ENCODE results near the gene TLK2. TPM values are rescaled to one million over a fixed set of nuclear protein-coding genes. Genes with fewer than 3 reads are reported as not detected.

Gene TLK2
- total RNA-seq, 1 experiment from 2014 or later, result 29.4 TPM

DNA sequence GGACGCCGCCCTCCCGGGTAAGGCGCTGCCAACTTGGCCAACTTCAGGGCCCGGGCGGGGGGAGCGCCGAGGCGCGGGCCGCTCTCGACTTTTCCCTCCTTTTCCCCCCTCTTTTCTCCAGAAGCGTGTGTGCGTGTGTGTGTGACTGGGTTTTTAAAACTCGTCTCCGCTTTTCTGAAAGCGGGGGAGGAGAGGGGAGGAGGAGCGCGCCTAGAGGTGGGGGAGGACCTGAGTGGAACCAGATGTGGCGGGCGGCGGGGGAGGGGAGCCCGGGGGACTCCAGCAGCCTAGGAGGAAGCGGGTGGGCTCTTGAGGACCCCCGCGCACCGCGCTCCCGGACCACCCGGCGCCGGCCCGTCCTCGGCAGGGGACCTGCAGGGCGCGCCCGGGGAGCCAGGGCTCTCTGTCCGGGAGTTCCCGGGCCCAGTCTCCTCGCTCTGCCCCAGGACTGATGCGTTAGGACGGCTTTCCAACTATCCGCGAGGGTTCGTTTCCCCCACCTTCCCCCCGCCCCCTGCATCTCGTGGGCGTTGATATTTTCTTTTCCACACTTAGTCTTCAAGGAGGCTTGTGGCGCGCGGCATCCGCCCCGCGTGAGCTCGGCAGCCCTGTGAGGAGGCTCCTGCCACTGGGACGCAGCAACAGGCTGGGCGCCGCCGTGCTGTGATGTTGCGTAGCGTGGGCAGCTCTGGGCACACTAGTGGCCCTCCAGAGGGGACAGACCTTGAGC is 149.4 kb downstream of the TLK2 start:
- DNase-seq (ENCODE audit: low read depth), result peak; percentile 27

DNA sequence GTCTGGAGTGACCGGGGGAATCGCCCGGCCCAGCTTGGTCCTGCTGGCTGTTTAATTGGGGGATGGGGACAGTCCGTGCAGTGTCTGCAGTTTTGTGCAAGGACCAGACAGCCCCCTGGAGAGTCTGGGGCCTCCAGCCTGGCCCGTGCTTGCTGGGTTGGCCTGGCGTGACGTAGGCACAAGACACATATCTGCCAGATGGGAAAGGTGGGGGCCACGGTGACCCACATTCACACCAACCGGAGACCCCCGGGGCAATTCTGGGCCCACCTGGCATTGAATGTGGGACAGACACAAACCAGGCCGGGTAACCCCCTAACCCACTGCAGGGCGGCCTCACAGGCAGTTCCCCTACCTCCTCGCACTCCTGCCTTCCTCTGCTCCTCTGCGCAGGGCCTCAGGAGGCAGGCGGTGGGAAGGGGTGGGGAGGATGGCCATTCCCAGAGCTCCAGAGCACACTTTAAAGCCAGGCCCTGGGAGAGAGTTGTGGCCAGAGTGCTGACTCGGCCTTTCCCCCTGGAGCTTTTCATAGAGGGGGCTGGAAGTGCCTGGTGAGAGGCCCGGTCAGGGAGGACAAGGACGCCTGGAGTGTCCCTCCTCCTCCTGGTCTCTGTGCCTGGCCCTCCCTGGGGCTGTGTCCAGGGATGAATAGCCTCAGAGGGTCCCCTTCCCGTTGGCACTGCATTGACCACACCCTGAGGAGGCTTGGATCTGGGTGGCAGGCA is 150.4 kb downstream of the TLK2 start:
- DNase-seq (ENCODE audit: low read depth), result peak; percentile 17

DNA sequence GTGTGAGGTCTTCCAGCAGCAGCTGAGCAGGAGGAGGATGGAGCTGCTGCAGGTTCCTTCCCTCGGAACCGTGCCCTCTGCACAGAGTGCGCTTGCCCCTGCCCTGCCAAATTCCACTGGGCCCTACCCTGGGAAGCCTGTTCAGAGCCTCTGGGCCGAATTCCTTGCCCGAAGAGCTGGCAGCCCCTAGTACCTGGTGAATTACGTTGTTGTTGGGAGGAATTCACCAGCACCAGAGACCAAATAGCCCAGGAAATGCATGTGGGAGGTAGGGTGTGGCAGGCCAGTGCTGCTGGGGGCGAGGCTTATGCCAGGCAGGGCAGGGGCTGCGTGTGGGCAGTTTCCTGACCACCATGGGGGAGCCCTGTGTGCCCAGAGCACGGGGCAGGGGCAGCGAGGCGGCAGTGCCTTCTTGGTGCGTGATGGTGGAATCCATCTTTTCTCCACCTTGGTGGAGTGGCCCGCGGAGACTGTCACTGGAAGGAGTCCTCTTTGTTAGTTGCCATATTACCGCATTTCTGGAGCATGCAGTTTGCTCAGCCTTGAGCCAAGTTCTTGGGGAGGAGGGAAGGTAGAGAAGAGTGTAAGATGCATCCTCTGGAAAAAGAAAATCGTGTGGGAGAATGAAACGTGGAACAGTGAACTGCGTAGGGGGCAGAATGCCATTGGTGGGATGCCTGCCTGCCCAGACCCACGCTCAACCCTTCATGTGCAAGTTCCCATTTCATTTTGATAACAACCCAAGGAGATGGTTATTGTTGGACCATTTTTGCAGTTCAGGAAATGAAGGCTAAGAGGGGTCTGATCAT is 151.1 kb downstream of the TLK2 start:
- no peak for DNase-seq (ENCODE audit: low read depth)

- DNase-seq (ENCODE audit: low read depth), result peak; percentile 13
Observed at GRCh38 chr17:62630365-62631085, 151.9 kb downstream of the TLK2 start.

- no peak for DNase-seq (ENCODE audit: low read depth)
Observed at GRCh38 chr17:62631086-62631935, 152.7 kb downstream of the TLK2 start.

DNA sequence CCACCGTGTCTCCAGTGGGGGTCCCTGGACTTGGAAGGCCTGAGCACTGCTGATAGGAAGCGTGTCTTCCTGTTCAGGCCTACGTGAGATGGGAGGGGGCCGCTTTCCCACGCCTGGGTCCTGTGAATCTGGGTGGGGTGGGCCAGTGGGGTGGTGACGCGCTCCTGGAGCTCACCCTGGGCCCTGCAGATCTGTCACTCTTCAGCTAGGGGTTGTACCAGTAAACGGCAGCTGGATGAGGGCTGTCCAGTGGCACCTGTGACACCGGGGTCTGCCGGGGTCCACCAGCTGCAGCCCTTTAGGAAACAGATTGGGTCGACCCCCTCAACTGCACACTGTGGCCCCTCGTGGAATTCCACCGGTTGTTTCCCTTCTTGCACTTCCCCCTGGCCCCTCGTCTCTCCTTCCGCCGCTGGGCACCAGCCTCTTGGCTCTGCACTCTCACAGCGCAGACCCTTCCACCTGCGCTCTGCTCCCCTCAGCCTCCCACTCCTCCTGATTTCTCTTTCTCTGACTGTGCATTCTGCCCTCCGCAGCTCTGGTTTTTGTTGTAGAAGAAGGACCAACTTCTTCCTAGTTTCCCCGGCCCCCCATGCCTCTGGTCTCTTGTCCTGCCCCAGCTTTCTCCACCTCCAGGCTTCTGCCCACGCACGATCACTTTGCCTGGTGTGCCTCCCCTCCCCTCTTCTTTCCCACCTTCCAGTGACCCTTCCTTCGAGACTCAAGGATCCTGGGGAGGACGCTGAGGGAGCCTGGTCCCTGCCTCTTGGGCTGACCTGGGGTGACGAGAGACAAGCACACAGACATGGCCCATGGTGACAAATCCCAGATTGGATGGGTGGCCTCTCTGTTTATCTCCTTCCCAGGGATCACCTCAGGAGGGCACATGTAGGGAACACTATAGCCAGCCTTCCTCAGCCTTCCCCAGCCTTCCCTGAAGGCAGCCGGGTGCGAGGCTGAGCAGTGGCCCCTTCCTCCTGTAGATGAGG is 153.6 kb downstream of the TLK2 start:
- no peak for DNase-seq (ENCODE audit: low read depth)

DNA sequence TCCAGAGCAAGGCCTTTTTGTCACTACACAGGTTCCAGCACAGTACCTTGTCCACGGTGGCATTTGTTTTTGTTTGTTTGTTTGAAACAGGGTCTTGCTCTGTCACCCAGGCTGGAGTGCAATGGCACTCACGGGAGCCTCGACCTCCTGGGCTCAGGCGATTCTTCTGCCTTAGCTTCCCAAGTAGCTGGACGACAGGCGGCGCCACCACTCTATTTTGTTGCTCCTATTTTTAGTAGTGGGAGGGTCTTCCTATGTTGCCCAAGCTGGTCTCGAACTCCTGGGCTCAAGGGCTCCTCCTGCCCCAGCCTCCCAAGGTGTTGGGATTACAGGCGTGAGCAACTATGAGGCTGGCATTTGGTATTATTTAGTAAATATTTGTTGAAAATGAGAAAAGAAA is 159.2 kb downstream of the TLK2 start:
- no peak for DNase-seq (ENCODE audit: low read depth)

DNA sequence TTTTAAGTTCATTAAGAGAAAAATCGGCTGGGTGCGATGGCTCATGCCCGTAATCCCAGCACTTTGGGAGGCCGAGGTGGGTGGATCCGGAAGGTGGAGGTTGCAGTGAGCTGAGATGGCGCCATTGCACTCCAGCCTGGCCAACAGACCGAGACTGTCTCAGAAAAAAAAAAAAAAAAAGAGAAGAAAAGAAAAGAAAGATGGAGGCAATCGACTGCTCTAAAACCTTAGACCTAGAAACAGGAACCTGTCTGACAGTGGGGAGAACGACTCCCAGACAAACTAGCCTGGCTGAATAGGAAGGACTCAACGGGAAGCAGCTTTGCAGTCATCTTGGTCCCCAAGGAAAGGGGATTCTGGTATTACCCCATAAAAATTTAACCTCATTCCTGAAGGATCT is 162.5 kb downstream of the TLK2 start:
- DNase-seq (ENCODE audit: low read depth), result no peak

- DNase-seq (ENCODE audit: low read depth), result no peak
Observed at GRCh38 chr17:62641951-62642350, 163.3 kb downstream of the TLK2 start.

GRCh38 chr17:62643496-62643895 is 164.9 kb downstream of the TLK2 start:
- no peak for DNase-seq (ENCODE audit: low read depth)

DNA sequence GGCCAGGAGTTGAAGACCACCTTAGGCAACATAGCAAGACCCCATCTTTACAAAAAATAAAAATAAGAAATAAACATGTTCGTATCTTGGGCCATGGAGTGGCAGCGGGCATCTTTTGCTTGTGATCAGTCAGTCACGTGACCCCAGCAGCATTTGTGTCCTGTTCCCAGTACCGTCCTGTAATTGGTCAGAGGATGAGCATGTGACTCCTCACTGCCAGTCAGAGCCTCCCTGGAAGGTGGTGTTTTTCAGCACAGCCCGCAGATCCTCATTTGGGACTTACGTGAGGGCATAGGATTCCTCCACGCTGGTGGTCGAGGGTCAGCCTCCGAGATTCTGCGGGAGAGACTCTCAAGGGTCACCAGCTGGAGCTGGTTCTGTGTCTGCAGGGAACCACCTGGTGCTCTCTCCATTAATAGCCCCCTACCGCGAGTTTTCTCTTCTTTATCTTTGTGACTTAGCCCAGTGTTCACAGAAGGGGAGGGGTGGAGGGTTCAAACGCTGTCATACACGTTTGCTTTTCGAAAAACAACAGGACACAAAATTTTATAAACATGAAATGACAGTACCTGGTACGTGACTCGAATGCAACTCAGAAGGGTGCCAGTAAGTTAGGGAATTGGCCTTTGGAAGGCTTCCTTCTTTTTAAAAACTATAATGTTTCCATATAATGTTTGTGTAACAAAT is 166.0 kb downstream of the TLK2 start:
- DNase-seq (ENCODE audit: low read depth), result no peak

DNA sequence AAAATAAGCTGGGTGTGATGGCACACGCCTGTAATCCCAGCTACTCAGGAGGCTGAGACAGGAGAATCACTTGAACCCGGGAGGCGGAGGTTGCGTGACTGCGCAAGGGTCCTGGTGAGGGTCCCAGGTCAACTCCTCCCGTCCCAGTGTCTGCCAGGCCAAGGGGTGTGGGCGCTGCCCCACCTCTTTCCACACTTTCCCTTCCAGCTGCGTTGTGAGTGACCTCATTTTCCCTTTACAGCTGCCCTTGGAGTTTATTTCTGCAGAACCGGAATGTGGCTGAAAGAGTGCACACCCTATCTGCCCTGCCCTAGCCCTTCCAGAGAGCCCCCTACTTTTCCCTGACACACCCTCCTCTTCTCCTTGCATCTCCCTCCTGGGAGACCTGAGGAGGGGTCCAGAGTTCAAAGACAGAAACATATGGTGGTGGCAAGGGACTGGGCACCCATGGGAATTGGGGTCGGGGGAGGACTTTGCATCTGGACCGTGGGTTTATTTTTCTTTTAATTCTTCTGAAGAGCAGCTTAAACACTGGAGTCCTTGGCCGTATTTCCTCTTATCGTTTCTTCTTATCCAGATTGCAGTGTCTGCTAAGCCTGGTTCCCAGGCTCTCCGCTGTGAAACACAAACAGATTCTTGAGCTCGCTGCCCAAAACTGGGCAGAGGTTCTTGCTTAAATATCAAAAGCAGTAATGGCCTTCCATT is 169.8 kb downstream of the TLK2 start:
- no peak for DNase-seq (ENCODE audit: low read depth)

DNA sequence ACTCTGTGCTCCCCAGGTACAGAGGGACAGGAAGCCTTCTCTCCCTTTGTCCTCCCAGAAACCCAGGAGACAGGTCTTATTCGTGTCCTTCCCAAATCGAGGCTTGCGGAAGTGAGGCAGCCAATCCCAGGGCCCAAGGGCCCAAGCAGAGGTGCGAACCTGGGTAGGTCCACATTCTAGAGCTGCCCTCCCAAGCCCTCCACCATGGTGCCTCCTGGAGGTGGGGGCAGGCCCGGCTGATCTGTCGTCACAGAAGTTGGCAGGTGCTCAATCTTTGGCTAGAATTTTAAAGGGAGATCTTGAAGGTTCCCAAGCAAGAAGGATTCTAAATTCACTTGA is 170.3 kb downstream of the TLK2 start:
- no peak for DNase-seq (ENCODE audit: low read depth)

- no peak for DNase-seq (ENCODE audit: low read depth)
Observed at GRCh38 chr17:62649570-62649969, 170.9 kb downstream of the TLK2 start.

DNA sequence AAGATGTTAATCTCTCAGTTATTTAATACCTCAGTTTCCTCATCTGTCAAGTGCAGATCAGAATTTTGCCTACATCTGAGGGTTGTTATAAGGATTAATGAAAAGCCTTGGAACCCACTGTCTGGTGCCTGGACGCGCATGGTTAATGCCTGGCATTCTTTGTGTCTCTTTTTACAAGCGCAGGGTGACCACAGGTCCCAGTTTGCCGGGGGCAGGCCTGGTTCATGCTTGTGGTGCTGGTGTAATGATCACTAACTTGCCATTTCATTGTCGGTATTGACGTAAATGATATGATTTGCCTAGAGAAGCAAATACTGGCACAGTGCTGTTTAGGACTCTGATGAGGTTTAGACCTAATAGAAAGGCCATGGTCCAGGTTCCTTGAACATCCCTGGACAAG is 172.0 kb downstream of the TLK2 start:
- no peak for DNase-seq (ENCODE audit: low read depth)

DNA sequence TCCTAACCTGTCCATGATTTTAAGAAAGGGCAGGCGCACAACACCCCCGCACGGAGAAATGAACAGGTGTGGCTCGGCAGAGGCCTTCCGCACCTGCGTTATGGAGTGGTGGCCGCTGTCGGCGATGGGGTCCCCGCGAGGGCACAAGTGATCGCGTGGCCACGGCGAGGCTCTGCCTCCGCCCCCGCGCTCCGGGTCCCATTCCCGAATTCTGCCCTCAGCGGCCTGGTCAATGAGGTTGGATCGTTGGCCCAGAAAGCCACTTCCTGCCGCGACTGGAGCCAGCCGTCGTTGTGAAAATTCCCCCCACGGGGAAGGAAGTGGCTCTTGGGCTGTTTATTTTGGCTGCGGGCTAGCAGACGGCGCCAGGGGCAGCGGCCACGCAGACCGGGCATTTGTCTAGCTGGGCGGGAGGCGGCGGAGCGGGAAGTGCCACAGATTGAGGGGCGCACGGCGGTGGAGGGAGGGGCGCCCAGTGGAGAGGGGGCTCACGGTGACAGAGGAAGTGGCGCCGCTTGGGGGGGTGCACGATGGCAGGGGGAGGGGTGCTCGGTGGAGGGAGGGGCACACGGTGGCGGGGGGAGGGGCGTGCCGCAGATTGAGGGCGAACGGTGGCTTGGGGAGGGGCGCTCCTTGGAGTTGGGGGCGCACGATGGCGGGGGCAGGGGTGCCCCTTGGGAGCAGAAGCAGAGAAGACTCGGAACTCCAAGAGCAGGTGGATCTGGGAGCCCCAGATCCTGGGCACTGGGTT is 173.8 kb downstream of the TLK2 start:
- peak; percentile 63 for DNase-seq (ENCODE audit: low read depth)

Data from HT1080 (cell line).